GM18502 (cell line): ENCODE measurements around the gene OR8K1.

ENCODE experiments used
- ATAC-seq: cut with Tn5 transposase; IDR thresholded peaks from one replicate; pipeline ENCODE4 v1.9.1; 2021; ENCODE audit warnings: mild to moderate bottlenecking; ENCODE audit not compliant: unreplicated experiment, poor library complexity

OR8K1 gene

DNA sequence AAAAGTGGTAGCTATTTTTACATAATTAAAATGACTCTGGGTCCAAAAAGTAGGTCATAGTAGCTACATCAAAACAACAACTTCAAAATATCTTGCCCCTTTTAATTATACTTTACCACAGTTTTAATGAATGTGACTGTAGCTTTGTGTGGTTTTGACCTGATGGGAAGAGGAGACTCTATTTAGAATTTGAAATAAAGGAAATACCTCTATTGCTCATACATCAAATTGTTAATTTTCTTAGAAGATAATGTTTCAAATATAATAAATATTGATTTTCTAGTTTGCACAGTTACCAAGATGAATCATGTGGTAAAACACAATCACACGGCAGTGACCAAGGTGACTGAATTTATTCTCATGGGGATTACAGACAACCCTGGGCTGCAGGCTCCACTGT lies at the start of gene OR8K1:
Gene OR8K1 (plus strand): TSS at position 301 of the 400 bp plus-strand sequence. CDS start 0 bp downstream, at position 301.
- no peak for ATAC-seq

DNA sequence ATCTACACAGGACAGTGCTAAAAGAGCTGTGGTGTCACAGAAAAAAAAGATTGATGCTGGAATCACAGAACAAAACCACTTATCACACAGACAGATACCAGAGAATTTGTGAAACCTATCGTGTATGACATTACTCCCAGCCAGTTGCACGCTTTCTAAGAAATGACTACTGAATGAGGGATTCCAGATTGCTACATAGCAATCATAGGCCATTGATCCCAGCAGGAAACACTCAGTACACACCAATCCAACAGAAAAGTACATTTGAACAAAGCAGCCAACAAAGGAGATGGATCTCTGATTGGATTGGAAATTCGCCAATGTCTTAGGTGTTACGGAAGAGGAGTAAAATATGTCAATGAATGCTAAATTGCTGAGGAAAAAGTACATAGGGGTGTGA lies 48.9 kb upstream of the OR8K1 start:
- ATAC-seq: no peak

DNA sequence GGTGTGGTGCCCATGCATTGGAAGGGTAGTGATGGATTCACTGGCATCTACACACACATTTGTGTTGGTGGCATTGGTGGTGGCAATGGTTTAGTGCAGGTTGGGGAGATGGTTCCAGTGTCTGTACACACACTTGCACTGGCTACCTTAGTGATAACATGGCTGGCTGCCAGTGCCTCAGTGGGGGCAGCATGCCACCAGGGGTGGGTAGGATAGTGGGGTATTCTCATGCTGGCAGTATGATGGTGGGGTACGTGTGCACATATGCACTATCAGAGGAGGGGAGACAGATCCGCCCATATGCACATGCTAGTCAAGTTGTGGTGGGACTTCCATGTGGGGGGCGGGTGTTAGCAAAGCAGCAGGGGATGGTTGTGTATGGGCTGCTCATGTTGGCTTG lies 38.0 kb upstream of the OR8K1 start:
- no peak for ATAC-seq

DNA sequence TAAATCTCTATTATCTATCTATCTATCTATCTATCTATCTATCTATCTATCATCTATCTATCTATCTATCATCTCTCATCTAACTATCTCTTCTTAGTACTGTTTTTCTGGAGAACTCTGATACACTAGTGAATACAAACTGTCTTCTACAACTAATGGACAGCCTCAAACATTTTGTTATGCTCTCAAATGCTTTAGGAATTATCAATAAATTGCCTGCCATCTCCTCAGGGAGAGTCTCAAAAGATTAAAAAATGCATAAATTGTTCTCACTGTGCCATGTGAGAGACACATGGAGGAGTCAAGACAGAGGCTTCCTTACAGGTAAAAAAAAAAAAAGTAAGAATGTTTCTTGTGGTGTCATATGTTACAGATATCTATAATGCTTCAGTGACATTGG lies 31.0 kb upstream of the OR8K1 start, which contains the start of gene OR8K3:
Gene OR8K3 (plus strand): TSS at position 301 of the 400 bp plus-strand sequence. CDS start 3,163 bp downstream, outside the sequence.
- ATAC-seq: no peak

DNA sequence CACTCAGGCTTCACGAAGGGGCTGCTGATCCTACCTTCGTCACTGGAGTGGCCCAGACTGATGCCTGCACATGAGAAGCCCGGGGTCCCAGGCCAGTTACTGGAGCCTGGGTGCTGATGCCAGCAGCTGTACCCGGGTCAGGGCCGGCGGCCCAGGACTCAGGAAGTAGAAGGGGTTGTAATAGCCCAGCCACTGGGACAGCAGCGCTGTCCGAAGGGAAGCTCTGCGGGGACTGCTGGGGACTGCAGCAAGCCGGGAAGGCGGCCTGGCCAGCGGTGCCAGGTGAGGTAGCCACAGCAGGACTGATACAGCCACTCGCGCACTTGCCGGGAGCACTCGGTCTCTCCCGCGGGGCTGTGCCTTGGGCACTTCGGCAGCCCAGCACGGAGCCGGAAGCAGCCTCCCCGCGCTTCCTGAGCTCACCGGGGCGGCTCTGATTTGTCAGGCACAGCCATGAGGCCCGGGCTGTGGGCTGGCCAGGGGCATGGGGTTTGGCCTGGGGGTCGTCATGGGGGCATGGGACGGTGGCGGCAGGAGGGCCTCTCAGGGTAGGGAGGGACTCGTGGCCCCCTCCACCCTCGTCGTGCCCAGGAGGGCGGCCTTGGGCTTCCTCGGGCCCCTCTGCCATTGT lies 13.9 kb upstream of the OR8K1 start:
- no peak for ATAC-seq

DNA sequence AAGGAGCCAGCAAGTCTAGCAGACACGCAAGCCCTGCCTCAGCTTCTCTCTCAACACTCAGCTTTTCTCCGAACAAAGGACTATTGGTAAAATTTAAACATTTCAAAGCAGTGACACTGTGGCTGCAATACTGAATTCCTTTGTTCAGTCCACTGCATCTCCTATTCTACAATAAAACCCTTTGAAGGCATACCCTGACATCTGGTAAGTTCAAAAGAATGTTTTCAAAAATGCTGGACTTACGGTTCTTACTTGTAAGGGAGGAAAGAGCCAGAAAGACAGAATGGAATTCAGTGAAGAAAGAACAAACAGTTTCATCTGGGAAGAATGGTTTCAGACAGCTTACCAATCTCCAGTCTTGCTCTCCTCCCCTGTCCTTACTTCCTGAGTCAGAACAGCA lies 12.7 kb upstream of the OR8K1 start:
- no peak for ATAC-seq

DNA sequence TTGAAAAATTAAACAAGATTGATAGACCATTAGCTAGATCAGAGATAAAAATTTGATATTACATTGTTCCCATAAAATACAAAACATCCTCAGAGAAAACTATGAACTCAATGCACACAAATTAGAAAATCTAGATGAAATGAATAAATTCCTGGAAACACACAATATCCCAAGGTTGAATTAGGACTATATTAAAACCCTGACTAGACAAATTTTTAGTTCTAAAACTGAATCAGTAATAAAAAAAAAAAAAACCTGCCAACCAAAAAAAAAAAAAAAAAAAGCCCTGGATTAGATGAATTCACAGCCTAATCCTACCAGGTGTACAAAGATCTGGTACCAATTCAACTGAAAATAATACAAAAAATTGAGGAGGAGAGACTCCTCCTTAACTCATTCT lies 5.5 kb upstream of the OR8K1 start:
- no peak for ATAC-seq

DNA sequence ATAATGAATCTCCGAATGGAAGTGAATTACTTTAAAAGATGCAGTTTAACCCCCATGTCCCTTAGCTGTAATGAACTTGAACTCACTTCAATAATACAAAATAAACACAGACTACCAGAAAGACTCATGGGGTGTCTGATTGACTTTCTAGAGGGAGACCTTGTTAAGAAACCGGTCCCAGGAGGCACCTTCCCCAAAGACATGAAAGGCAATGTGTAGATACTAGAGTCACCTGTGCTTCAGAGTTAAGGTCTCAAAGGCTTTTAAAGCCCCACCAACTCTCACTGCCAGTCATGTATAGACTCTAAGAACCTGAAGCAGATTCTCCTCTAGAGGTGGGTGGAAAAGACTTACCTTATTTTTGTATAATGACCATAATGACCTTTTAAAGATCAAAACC lies 8.2 kb downstream of the OR8K1 start, which contains the start of gene OR8J1:
Gene OR8J1 (plus strand): TSS at position 301 of the 400 bp plus-strand sequence. CDS start 5,956 bp downstream, outside the sequence.
- no peak for ATAC-seq

DNA sequence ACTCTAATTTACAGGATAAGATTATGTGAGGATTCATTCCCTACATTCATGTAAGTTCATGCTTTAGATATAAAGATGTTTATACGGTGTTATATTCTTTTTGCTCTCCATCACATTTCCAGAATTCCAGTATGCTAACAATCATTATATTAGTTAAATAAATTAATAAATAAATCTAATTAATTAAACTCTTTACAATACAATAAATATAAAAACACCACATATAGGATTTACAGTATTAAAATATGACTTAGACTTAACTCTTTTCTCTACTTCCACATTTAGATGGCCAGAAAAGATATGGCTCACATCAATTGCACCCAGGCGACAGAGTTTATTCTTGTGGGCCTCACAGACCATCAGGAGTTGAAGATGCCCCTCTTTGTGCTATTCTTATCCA lies 29.5 kb downstream of the OR8K1 start, which contains the start of gene OR8U1:
Gene OR8U1 (plus strand): TSS at position 301 of the 400 bp plus-strand sequence. CDS start 0 bp downstream, at position 301.
- ATAC-seq: no peak

DNA sequence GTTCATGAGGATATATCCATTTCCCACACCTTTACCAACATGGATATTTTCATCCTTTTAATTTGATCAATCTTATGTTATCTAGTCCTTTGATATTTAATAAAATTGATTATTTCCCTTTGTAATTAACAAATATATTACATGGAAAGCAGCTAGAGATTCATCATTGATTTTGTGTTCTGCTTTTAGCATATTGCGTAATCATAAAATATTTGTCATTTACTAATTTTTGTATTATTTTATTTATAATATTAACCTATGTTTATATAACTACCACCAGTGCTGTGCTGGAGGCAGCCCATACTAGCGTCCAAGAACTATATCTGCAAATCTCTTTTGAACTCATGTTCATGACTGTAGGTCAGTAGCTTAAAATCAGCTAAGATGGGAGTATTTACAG lies 34.3 kb downstream of the OR8K1 start:
- no peak for ATAC-seq

DNA sequence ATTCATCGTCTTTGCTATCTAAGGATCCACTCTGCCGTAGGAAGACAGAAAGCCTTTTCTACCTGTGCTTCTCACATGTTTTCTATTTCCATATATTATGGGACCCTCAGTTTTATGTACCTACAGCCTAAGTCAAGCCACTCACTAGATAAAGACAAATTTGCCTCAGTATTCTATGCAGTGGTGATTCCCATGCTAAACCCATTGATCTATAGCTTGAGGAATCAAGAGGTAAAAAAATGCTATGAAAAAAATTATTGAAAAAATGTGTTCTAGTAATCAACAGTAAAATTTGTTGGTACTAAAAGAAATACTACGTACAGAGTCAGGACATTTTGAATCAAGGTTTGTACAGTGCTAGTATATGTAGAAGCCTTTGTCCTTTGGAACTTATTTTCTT lies 48.5 kb downstream of the OR8K1 start:
- ATAC-seq: no peak

DNA sequence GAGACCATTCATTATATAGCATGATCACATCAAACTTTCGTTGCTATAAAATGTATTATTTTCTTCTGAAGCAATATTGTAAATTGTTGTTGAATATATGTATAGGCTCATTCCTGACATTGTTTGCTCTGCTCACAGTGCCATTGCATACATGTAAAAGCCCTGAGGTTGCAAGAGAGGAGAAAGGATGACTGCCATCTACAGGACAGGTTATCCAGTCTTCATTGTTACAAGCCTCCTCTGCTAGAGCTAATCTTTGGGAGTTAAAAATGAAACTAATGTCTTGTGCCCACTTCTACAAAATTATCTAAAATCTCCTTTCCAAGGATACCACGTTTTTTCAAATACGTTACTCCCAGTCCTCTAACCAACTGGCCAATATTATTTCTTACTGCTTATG lies 50.2 kb downstream of the OR8K1 start:
- no peak for ATAC-seq
